AG04450 (cell line): ENCODE data around the gene OGFRL1. TPM values are rescaled to one million over a fixed set of nuclear protein-coding genes. Genes with fewer than 3 reads are reported as not detected.

ENCODE experiments used
- CTCF ChIA-PET: fragments of 300-600, 350-600 bp; formaldehyde crosslinking; extraction: SDS; loops from one replicate; lab custom pipeline; 2022; ENCODE audit warnings: antibody characterized with exemption, inconsistent platforms; lab: Charles Lee
- POLR2A ChIA-PET: fragments of 350-600 bp; formaldehyde crosslinking; extraction: SDS; loops from one replicate; lab custom pipeline; 2021; ENCODE audit warnings: antibody characterized with exemption, inconsistent platforms; lab: Yijun Ruan, JAX
- DNase-seq: peaks from one replicate; pipeline ENCODE4 v3.0.0-alpha.2; 2011; ENCODE audit warnings: low read depth, low spot score
- H3K27ac ChIP-seq: one replicate; pipeline ENCODE4 v1.5.1; 2012; ENCODE audit warnings: low read depth, low read length, control low read depth
- H3K27me3 ChIP-seq: one replicate; pipeline ENCODE4 v1.6.0; 2012; ENCODE audit warnings: low read length; ENCODE audit not compliant: control insufficient read depth, insufficient read depth
- H3K4me3 ChIP-seq: 2 replicates; pipeline ENCODE4 v1.5.1; 2011; ENCODE audit warnings: mild to moderate bottlenecking, low read depth, low read length, control low read depth
- H3K9me3 ChIP-seq: 2 replicates; pipeline ENCODE4 v1.5.1; 2012; ENCODE audit warnings: low read length; ENCODE audit not compliant: control insufficient read depth, insufficient read depth
- CTCF ChIP-seq: IDR thresholded peaks from 2 replicates; pipeline ENCODE4 v1.5.1; 2011; ENCODE audit warnings: low read depth, low read length, control low read depth, inconsistent platforms
- polyA plus RNA-seq: library from polyadenylated mRNA; depleted of rRNA; stranded (reverse); fragments of >200 nt; gene quantifications from 2 replicates; pipeline ENCODE4 v1.2.3, GENCODE V29; 2011

The OGFRL1 gene
- polyA plus RNA-seq, 1 experiment = 16.6 TPM

GRCh38 chr6:71289802-71290175 is 1.2 kb downstream of the OGFRL1 start:
- no peak for DNase-seq
- H3K27ac ChIP-seq = no peak overlapping the region
- peak overlapping the region; percentile 73 for H3K4me3 ChIP-seq
- ChIA-PET CTCF (interaction anchor here (0.5 to 1.8 kb wide), 3 partner anchors 10 to 76 kb away, joined by 3 to 8 read pairs (median 4); no protein-coding TSS in a partner anchor), POLR2A (interaction anchor here (0.9 kb wide), 1 partner anchor 9 kb away, joined by 3 read pairs; no protein-coding TSS in a partner anchor)
- H3K9me3 ChIP-seq = no peaks in the 10 kb centered on the region
- no peaks in the 10 kb centered on the region for H3K27me3 ChIP-seq
- no peak for TF ChIP-seq CTCF

- POLR2A ChIA-PET = no interaction called here
- no peaks in the 10 kb centered on the region for H3K9me3 ChIP-seq
- H3K4me3 ChIP-seq = no peak overlapping the region
- H3K27ac ChIP-seq = no peak overlapping the region
- DNase-seq = no peak
- CTCF ChIA-PET = interaction anchor here (2.6 kb wide), 1 partner anchor 100 kb away, joined by 10 read pairs; no protein-coding TSS in a partner anchor
- no peaks in the 10 kb centered on the region for H3K27me3 ChIP-seq
- TF ChIP-seq CTCF = no peak
Measured at GRCh38 chr6:71290611-71291010, 2.0 kb downstream of the OGFRL1 start.

GRCh38 chr6:71292001-71292400 is 3.4 kb downstream of the OGFRL1 start:
- no peak for TF ChIP-seq CTCF
- Histone ChIP-seq H3K9me3 (no peaks in the 10 kb centered on the region), H3K27ac (no peak overlapping the region), H3K4me3 (no peak overlapping the region), H3K27me3 (no peaks in the 10 kb centered on the region)
- ChIA-PET POLR2A (no interaction called here), CTCF (interaction anchor here (0.6 to 2.6 kb wide), 2 partner anchors 33 to 101 kb away, joined by 10 to 12 read pairs; no protein-coding TSS in a partner anchor)
- no peak for DNase-seq

- Histone ChIP-seq H3K9me3 (no peaks in the 10 kb centered on the region), H3K27me3 (no peaks in the 10 kb centered on the region), H3K4me3 (no peak overlapping the region), H3K27ac (no peak overlapping the region)
- TF ChIP-seq CTCF = no peak
- POLR2A ChIA-PET = no interaction called here
- DNase-seq = peak; percentile 69
- CTCF ChIA-PET = no interaction called here
Measured at GRCh38 chr6:71294121-71294523, 5.5 kb downstream of the OGFRL1 start.

GRCh38 chr6:71298459-71298858 is 9.8 kb downstream of the OGFRL1 start:
- H3K27me3 ChIP-seq = no peaks in the 10 kb centered on the region
- no peak for TF ChIP-seq CTCF
- no peak overlapping the region for H3K27ac ChIP-seq
- no peaks in the 10 kb centered on the region for H3K9me3 ChIP-seq
- POLR2A ChIA-PET = no interaction called here
- no peak for DNase-seq
- CTCF ChIA-PET = interaction anchor here (2.4 kb wide), 1 partner anchor 107 kb away, joined by 13 read pairs; no protein-coding TSS in a partner anchor
- H3K4me3 ChIP-seq = no peak overlapping the region
